Trophoblast cell (in vitro differentiated cells and primary cell): ENCODE results near the gene ZNF607.
A peak's percentile ranks its signal among the peaks of the same experiment; 100 is the strongest.
"Not testable (repeated sequence)": the region's sequence is repeated elsewhere in the genome, so short reads cannot be mapped to it uniquely, and the experiment has no call there.

Experiments
- DNase-seq, 2 donors: peaks; one replicate each; pipeline ENCODE4 v3.0.0-alpha.2; 2016
- H2AFZ ChIP-seq: 2 replicates; pipeline ENCODE4 v1.6.1; 2013; ENCODE audit warnings: low read length, moderate library complexity, mild to moderate bottlenecking; ENCODE audit not compliant: insufficient read depth, poor library complexity
- H2AK5ac ChIP-seq: 2 replicates; pipeline ENCODE4 v1.6.1; 2013; ENCODE audit warnings: mild to moderate bottlenecking, low read length
- H2BK120ac ChIP-seq: 2 replicates; pipeline ENCODE4 v1.6.1; 2013; ENCODE audit warnings: low read length, mild to moderate bottlenecking, moderate library complexity; ENCODE audit not compliant: insufficient read depth, poor library complexity
- H2BK12ac ChIP-seq: 2 replicates; pipeline ENCODE4 v1.6.1; 2013; ENCODE audit warnings: mild to moderate bottlenecking, low read length, moderate library complexity
- H2BK5ac ChIP-seq: 2 replicates; pipeline ENCODE4 v1.6.1; 2013; ENCODE audit warnings: low read length, low read depth, moderate library complexity, mild to moderate bottlenecking; ENCODE audit not compliant: poor library complexity
- H3K14ac ChIP-seq: 2 replicates; pipeline ENCODE4 v1.6.1; 2013; ENCODE audit warnings: mild to moderate bottlenecking, low read length
- H3K18ac ChIP-seq: 2 replicates; pipeline ENCODE4 v1.6.1; 2013; ENCODE audit warnings: mild to moderate bottlenecking, low read length
- H3K23ac ChIP-seq: 2 replicates; pipeline ENCODE4 v1.6.1; 2013; ENCODE audit warnings: low read length
- H3K27ac ChIP-seq: 2 replicates; pipeline ENCODE4 v1.5.1; 2013; ENCODE audit warnings: low read depth, mild to moderate bottlenecking, inconsistent platforms, low read length, moderate library complexity
- H3K27me3 ChIP-seq: 2 replicates; pipeline ENCODE4 v1.6.1; 2013; ENCODE audit warnings: inconsistent platforms, mild to moderate bottlenecking, low read length, moderate library complexity; ENCODE audit not compliant: insufficient read depth
- H3K36me3 ChIP-seq, 2 experiments: 1 replicate in 1 of 2; 2 replicates in 1 of 2; pipeline ENCODE4 v1.6.1; 2013; ENCODE audit warnings: low read length in 2 of 2, mild to moderate bottlenecking in 2 of 2, moderate library complexity in 1 of 2; ENCODE audit not compliant: insufficient read depth in 2 of 2, control insufficient read depth in 1 of 2
- H3K4ac ChIP-seq: 2 replicates; pipeline ENCODE4 v1.6.1; 2013; ENCODE audit warnings: low read depth, mild to moderate bottlenecking, low read length, moderate library complexity
- H3K4me1 ChIP-seq, 2 experiments: 1 replicate in 1 of 2; 2 replicates in 1 of 2; pipeline ENCODE4 v1.6.1; 2013; ENCODE audit warnings: low read length in 2 of 2, mild to moderate bottlenecking in 2 of 2, moderate library complexity in 1 of 2; ENCODE audit not compliant: insufficient read depth in 2 of 2, control insufficient read depth in 1 of 2
- H3K4me2 ChIP-seq: 2 replicates; pipeline ENCODE4 v1.6.1; 2013; ENCODE audit warnings: inconsistent platforms, mild to moderate bottlenecking, low read length, moderate library complexity
- H3K4me3 ChIP-seq: 2 replicates; pipeline ENCODE4 v1.5.1; 2013; ENCODE audit warnings: mild to moderate bottlenecking, low read depth, low read length, inconsistent platforms
- H3K79me1 ChIP-seq: one replicate; pipeline ENCODE4 v1.6.1; 2013; ENCODE audit warnings: low read length
- H3K79me2 ChIP-seq: 2 replicates; pipeline ENCODE4 v1.6.1; 2013; ENCODE audit warnings: low read length, mild to moderate bottlenecking; ENCODE audit not compliant: control insufficient read depth, insufficient read depth, poor library complexity
- H3K9ac ChIP-seq: 2 replicates; pipeline ENCODE4 v1.6.1; 2013; ENCODE audit warnings: mild to moderate bottlenecking, low read length
- H3K9me3 ChIP-seq: 2 replicates; pipeline ENCODE4 v1.6.1; 2013; ENCODE audit warnings: low read depth, mild to moderate bottlenecking, control low read depth, inconsistent platforms, low read length; ENCODE audit not compliant: insufficient read depth
- H4K12ac ChIP-seq: 2 replicates; pipeline ENCODE4 v1.6.1; 2013; ENCODE audit warnings: low read depth, mild to moderate bottlenecking, low read length, moderate library complexity
- H4K8ac ChIP-seq: 2 replicates; pipeline ENCODE4 v1.6.1; 2013; ENCODE audit warnings: low read depth, mild to moderate bottlenecking, low read length, moderate library complexity
- H4K91ac ChIP-seq: one replicate; pipeline ENCODE4 v1.6.1; 2013; ENCODE audit warnings: low read depth, mild to moderate bottlenecking, low read length, moderate library complexity
- WGBS: extraction: QIAGEN DNeasy Blood & Tissue Kit; methylation state at CpG from one replicate; pipeline ENCODE4 v1.1.7; 2013; ENCODE audit warnings: missing lambda C conversion rate; ENCODE audit not compliant: insufficient read length, insufficient coverage; ENCODE audit errors: extremely low coverage; 5-methylcytosine and 5-hydroxymethylcytosine counted together

ZNF607 gene

GRCh38 chr19:37657157-37657556 lies 62.4 kb downstream of the ZNF607 start:
- not testable (repeated sequence) for H4K12ac ChIP-seq, H2AK5ac ChIP-seq, H3K79me2 ChIP-seq, H3K9ac ChIP-seq, DNase-seq, H4K8ac ChIP-seq, H3K4me1 ChIP-seq, H3K27me3 ChIP-seq, H4K91ac ChIP-seq, H3K14ac ChIP-seq, H3K4ac ChIP-seq, H3K4me2 ChIP-seq, H2BK120ac ChIP-seq, H3K4me3 ChIP-seq, H3K36me3 ChIP-seq, H2BK5ac ChIP-seq, H3K27ac ChIP-seq, H3K18ac ChIP-seq, H3K9me3 ChIP-seq, H3K23ac ChIP-seq, H2BK12ac ChIP-seq, H2AFZ ChIP-seq
- peaks cover 14% of the 10 kb centered on the region for H3K79me1 ChIP-seq
- no CpG with 5 or more reads among the region's 8 CpGs for WGBS

DNA sequence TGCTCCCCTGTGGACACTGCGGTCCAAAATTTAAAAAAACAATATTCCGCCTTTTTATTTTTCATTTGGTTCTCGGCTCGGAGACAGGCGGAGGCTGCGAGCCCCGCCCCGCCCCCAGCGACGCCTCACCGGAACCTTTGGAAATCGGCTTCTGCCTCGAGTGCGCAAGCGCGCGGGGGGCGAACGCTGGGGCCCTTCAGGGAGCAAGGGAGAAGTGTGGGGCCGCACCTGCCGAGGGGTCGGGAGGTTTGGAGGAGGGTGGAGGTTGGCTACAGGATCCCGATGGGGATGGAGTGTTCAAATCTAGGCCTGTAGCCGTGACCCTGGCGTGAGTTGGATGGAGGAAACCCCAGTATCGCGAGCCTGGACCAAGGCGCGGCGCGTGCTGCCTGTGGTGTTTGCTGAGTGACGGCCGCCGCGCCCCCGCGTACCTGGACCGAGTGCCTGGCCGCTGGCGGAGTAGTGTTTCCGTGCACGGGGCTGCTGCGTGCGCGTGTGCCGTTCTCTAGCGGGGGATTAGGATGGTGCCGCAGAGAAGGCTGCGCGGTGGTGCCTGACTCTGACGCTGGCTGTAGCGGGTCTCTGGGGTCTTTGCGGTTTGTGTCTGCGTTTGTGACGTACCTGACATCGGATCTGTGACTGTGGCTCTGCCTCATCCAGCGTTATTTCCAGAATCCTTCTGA lies 63.7 kb downstream of the ZNF607 start:
- no peak overlapping the region for H3K23ac ChIP-seq
- H3K36me3 ChIP-seq, result no peaks in the 10 kb centered on the region
- H2BK12ac ChIP-seq, result no peak overlapping the region
- peak overlapping the region; percentile 74 for H2AFZ ChIP-seq
- peak overlapping the region; percentile 63 for H3K9ac ChIP-seq
- H3K4me1 ChIP-seq, result no peaks in the 10 kb centered on the region
- H3K4ac ChIP-seq, result peak overlapping the region; percentile 3
- H3K9me3 ChIP-seq, result peaks cover 3% of the 10 kb centered on the region
- H3K4me2 ChIP-seq, result peak overlapping the region; percentile 96
- no peak overlapping the region for H2AK5ac ChIP-seq
- WGBS, result no CpG with 5 or more reads among the region's 57 CpGs
- H2BK5ac ChIP-seq, result peak overlapping the region; percentile 72
- peak overlapping the region; percentile 16 for H3K18ac ChIP-seq
- H4K91ac ChIP-seq, result peak overlapping the region; percentile 66
- H4K8ac ChIP-seq, result peak overlapping the region; percentile 91
- H3K4me3 ChIP-seq, result peak overlapping the region; percentile 86
- DNase-seq, result peak; percentile 66 to 88
- H3K79me1 ChIP-seq, result peaks cover 14% of the 10 kb centered on the region
- peak overlapping the region; percentile 48 for H2BK120ac ChIP-seq
- peak overlapping the region; percentile 36 for H3K14ac ChIP-seq
- peaks cover 9% of the 10 kb centered on the region for H3K79me2 ChIP-seq
- H4K12ac ChIP-seq, result peak overlapping the region; percentile 50
- H3K27ac ChIP-seq, result peak overlapping the region; percentile 85
- no peaks in the 10 kb centered on the region for H3K27me3 ChIP-seq

GRCh38 chr19:37655301-37655688 lies 64.3 kb downstream of the ZNF607 start, which contains the start of gene ZFP30:
Gene ZFP30 (minus strand): TSS chr19:37655465. CDS start chr19:37647822, 7,643 bp downstream.
- Histone ChIP-seq H2AFZ (peak within 1 kb of the TSS; percentile 74), H3K18ac (peak within 1 kb of the TSS; percentile 47), H2BK12ac (no peak within 1 kb of the TSS), H4K12ac (peak within 1 kb of the TSS; percentile 92), H3K14ac (peak within 1 kb of the TSS; percentile 91), H3K4me1 (no peaks in the 10 kb centered on the region), H3K4me3 (peak within 1 kb of the TSS; percentile 86), H4K91ac (peak within 1 kb of the TSS; percentile 66), H4K8ac (peak within 1 kb of the TSS; percentile 91), H3K27me3 (no peaks in the 10 kb centered on the region), H3K9ac (peak within 1 kb of the TSS; percentile 92), H3K4ac (peak within 1 kb of the TSS; percentile 54), H2BK5ac (peak within 1 kb of the TSS; percentile 72), H3K27ac (peak within 1 kb of the TSS; percentile 85), H3K79me1 (peaks cover 14% of the 10 kb centered on the region), H3K23ac (no peak within 1 kb of the TSS), H3K4me2 (peak within 1 kb of the TSS; percentile 96), H3K9me3 (peaks cover 3% of the 10 kb centered on the region), H3K79me2 (peaks cover 9% of the 10 kb centered on the region), H2AK5ac (no peak within 1 kb of the TSS), H3K36me3 (no peaks in the 10 kb centered on the region), H2BK120ac (peak within 1 kb of the TSS; percentile 48)
- DNase-seq, result peak; percentile 71 to 85
- no CpG with 5 or more reads among the region's 34 CpGs for WGBS

DNA sequence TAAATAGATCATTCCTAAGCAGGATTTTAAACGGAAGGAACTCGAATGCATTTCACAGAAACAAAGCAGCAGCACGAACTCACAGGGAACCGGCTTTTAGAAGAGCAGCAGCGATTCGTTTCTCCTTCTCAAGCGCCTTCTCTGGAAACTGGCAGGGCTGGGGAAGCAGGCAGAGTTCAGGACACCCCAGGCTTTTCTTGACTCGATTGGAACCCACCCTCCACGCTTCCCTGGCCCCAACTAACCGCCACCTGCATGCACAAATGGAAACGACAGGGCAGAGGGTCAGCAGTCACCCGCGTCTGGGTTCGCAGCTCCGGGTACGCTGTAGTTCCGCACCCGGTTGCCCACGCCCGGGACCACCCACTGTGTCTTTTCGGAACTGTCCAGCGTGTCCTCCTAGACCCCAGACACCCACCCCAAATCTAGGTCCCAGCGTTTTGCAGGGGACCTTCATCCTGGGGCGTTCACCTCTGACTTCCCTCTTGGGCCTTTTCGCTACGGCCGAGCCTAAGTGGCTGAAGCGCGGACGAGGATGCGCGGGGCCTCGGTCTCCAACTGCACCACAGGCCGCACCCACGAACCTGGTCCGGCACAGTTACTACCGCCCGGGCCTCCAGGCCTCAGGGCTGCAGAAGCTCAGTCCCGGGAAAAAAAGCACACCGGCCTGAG lies 64.8 kb downstream of the ZNF607 start:
- peak overlapping the region; percentile 96 for H3K4me2 ChIP-seq
- peak overlapping the region; percentile 10 for H2BK120ac ChIP-seq
- H2BK5ac ChIP-seq, result peak overlapping the region; percentile 62
- peak overlapping the region; percentile 64 for H4K91ac ChIP-seq
- peak; percentile 33 to 48 for DNase-seq
- peak overlapping the region; percentile 86 for H3K4me3 ChIP-seq
- peak overlapping the region; percentile 85 for H3K27ac ChIP-seq
- H3K79me1 ChIP-seq, result peaks cover 14% of the 10 kb centered on the region
- no CpG with 5 or more reads among the region's 40 CpGs for WGBS
- H3K18ac ChIP-seq, result peak overlapping the region; percentile 47
- peak overlapping the region; percentile 54 for H3K4ac ChIP-seq
- peak overlapping the region; percentile 92 for H3K9ac ChIP-seq
- no peaks in the 10 kb centered on the region for H3K27me3 ChIP-seq
- H4K12ac ChIP-seq, result peak overlapping the region; percentile 92
- H3K14ac ChIP-seq, result peak overlapping the region; percentile 91
- H2BK12ac ChIP-seq, result no peak overlapping the region
- no peaks in the 10 kb centered on the region for H3K4me1 ChIP-seq
- no peaks in the 10 kb centered on the region for H3K36me3 ChIP-seq
- H3K79me2 ChIP-seq, result peaks cover 9% of the 10 kb centered on the region
- H4K8ac ChIP-seq, result peak overlapping the region; percentile 76
- H3K9me3 ChIP-seq, result peaks cover 3% of the 10 kb centered on the region
- H2AFZ ChIP-seq, result peak overlapping the region; percentile 74
- no peak overlapping the region for H2AK5ac ChIP-seq
- H3K23ac ChIP-seq, result no peak overlapping the region
